ENCODE results near the gene VSIG10L.

Gene VSIG10L

GRCh38 chr19:51337141-51337860, 4.6 kb downstream of the VSIG10L start:
- no peak overlapping the region for H3K4me3 ChIP-seq (ENCODE audit: low read depth, low read length)
- no peak for TF ChIP-seq CTCF (IDR thresholded peaks at IDR 0.05; ENCODE audit: low read depth, low read length)

GRCh38 chr19:51333836-51334460, 8.0 kb downstream of the VSIG10L start:
- H3K4me3 ChIP-seq (ENCODE audit: low read depth, low read length): no peak overlapping the region
- no peak for TF ChIP-seq CTCF (IDR thresholded peaks at IDR 0.05; ENCODE audit: low read depth, low read length)

- H3K4me3 ChIP-seq (ENCODE audit: low read depth, low read length): no peak overlapping the region
Observed at GRCh38 chr19:51331716-51332115, 10.2 kb downstream of the VSIG10L start.

GRCh38 chr19:51331193-51331592, 10.7 kb downstream of the VSIG10L start:
- no peak for TF ChIP-seq CTCF (IDR thresholded peaks at IDR 0.05; ENCODE audit: low read depth, low read length)
- H3K4me3 ChIP-seq (ENCODE audit: low read depth, low read length): no peak overlapping the region

More at GRCh38 chr19:51331716-51332115, 10.2 kb downstream of the VSIG10L start:
- TF ChIP-seq CTCF (IDR thresholded peaks at IDR 0.05; ENCODE audit: low read depth, low read length): no peak

- TF ChIP-seq CTCF (IDR thresholded peaks at IDR 0.05; ENCODE audit: low read depth, low read length): no peak
- no peak overlapping the region for H3K4me3 ChIP-seq (ENCODE audit: low read depth, low read length)
Observed at GRCh38 chr19:51330366-51330765, 11.6 kb downstream of the VSIG10L start.

- TF ChIP-seq CTCF (IDR thresholded peaks at IDR 0.05; ENCODE audit: low read depth, low read length): no peak
- H3K4me3 ChIP-seq (ENCODE audit: low read depth, low read length): no peak overlapping the region
Observed at GRCh38 chr19:51329411-51329810, 12.5 kb downstream of the VSIG10L start.

Measured in WI38 (cell line).